HepG2 (cell line): ENCODE data around the gene TREML1. TPM values are rescaled to one million over a fixed set of nuclear protein-coding genes. Genes with fewer than 3 reads are reported as not detected.

Experiments used
- ATAC-seq: fragments of 200-7000 bp; cut with Tn5 transposase; 3 replicates; pipeline ENCODE4 v1.9.1; 2020; ENCODE audit warnings: mild to moderate bottlenecking, moderate library complexity
- BruUV-seq: library from RNA; stranded (reverse); fragments of 400-500 nt; replicated peaks from 2 replicates; lab custom pipeline; 2021; lab: Mats Ljungman, UMichigan
- CTCF ChIA-PET: fragments of 300-600 bp; formaldehyde crosslinking; extraction: SDS; loops from one replicate; lab custom pipeline; 2021; ENCODE audit warnings: low total read pairs, inconsistent platforms, low intra/inter-chr PET ratio; lab: Yijun Ruan, JAX
- POLR2A ChIA-PET: fragments of 350-600 bp; sonication (Branson Sonifier 250); formaldehyde crosslinking; loops from one replicate; lab custom pipeline; 2020; ENCODE audit warnings: antibody characterized with exemption, inconsistent platforms; lab: Yijun Ruan, JAX
- DNase-seq: peaks from one replicate; pipeline ENCODE4 v3.0.0-alpha.2; 2015; ENCODE audit warnings: low spot score
- FAIRE-seq: peaks from 3 replicates; lab custom pipeline; 2011; peaks lifted over from hg19 to GRCh38; lab: Jason Lieb, UNC
- H2AFZ ChIP-seq: one replicate; pipeline ENCODE4 v1.6.1; 2011; ENCODE audit warnings: low read length, inconsistent platforms
- H3K27ac ChIP-seq: fragments of 300-600 bp; 3 replicates; pipeline ENCODE4 v1.8.0; 2011; ENCODE audit warnings: mixed run types, mild to moderate bottlenecking, mixed read lengths, low read length, inconsistent platforms; ENCODE audit not compliant: insufficient read depth; ENCODE audit errors: extremely low read length
- H3K27me3 ChIP-seq, 2 experiments: fragments of 200-600 bp in 1 of 2; 2 replicates in 1 of 2; 3 replicates in 1 of 2; pipeline versions ENCODE4 v1.6.0 to v1.8.0; 2011; ENCODE audit warnings: low read length in 2 of 2, mild to moderate bottlenecking in 2 of 2, moderate library complexity in 2 of 2, inconsistent platforms in 1 of 2; ENCODE audit not compliant: insufficient read depth in 2 of 2, control insufficient read depth in 1 of 2
- H3K36me3 ChIP-seq, 2 experiments: fragments of 200-600 bp in 1 of 2; replicated peaks in 1 of 2; 2 replicates in 1 of 2; 3 replicates in 1 of 2; pipeline versions ENCODE4 v1.5.1 to v1.8.0; 2011; ENCODE audit warnings: low read length in 2 of 2, inconsistent platforms in 1 of 2; ENCODE audit not compliant: insufficient read depth in 2 of 2, control insufficient read depth in 1 of 2
- H3K4me1 ChIP-seq: 2 replicates; pipeline ENCODE4 v1.5.1; 2012; ENCODE audit warnings: low read length, inconsistent platforms; ENCODE audit not compliant: insufficient read depth
- H3K4me2 ChIP-seq: 2 replicates; pipeline ENCODE4 v1.6.0; 2011; ENCODE audit warnings: low read depth, low read length, inconsistent platforms
- H3K4me3 ChIP-seq, 3 experiments: fragments of 200-600 bp in 1 of 3; sonication (generic), shearing (Covaris generic) in 1 of 3; replicated peaks in 1 of 3; 2 replicates each; pipeline ENCODE4 v1.5.1; 2011 to 2016; ENCODE audit warnings: low read length in 3 of 3, inconsistent platforms in 2 of 3, low read depth in 2 of 3, mild to moderate bottlenecking in 2 of 3, control low read depth in 1 of 3, mixed read lengths in 1 of 3; ENCODE audit not compliant: insufficient read depth in 1 of 3
- H3K79me2 ChIP-seq: one replicate; pipeline ENCODE4 v1.6.1; 2011; ENCODE audit warnings: low read length, inconsistent platforms; ENCODE audit not compliant: insufficient read depth
- H3K9ac ChIP-seq: 2 replicates; pipeline ENCODE4 v1.6.0; 2011; ENCODE audit warnings: mild to moderate bottlenecking, low read depth, low read length, inconsistent platforms; ENCODE audit not compliant: insufficient read depth
- H3K9me3 ChIP-seq: 2 replicates; pipeline ENCODE4 v1.5.1; 2012; ENCODE audit warnings: mild to moderate bottlenecking, low read length
- H4K20me1 ChIP-seq: 2 replicates; pipeline ENCODE4 v1.6.0; 2011; ENCODE audit warnings: inconsistent platforms, mild to moderate bottlenecking, low read length, moderate library complexity; ENCODE audit not compliant: insufficient read depth
- ATAD3A ChIP-seq: sonication (generic); formaldehyde crosslinking; IDR thresholded peaks from 2 replicates; pipeline ENCODE4 v1.4.0; 2020; ENCODE audit warnings: missing genetic modification reagents
- BRF2 ChIP-seq: sonication (generic); formaldehyde crosslinking; IDR thresholded peaks from 2 replicates; pipeline ENCODE4 v1.8.1; 2022; ENCODE audit warnings: mild to moderate bottlenecking, missing genetic modification reagents
- CEBPG ChIP-seq: IDR thresholded peaks from 2 replicates; pipeline ENCODE4 v1.6.1; 2016
- MIER2 ChIP-seq: IDR thresholded peaks from 2 replicates; pipeline ENCODE4 v1.6.1; 2016; ENCODE audit warnings: missing biosample characterization, missing genetic modification reagents
- PREB ChIP-seq: sonication (generic); formaldehyde crosslinking; IDR thresholded peaks from 2 replicates; pipeline ENCODE4 v1.4.0; 2020; ENCODE audit warnings: missing genetic modification reagents
- SP140L ChIP-seq: sonication (generic); formaldehyde crosslinking; IDR thresholded peaks from 2 replicates; pipeline ENCODE4 v1.4.0; 2020; ENCODE audit warnings: missing genetic modification reagents, borderline replicate concordance
- ZC3H4 ChIP-seq: sonication (generic); formaldehyde crosslinking; IDR thresholded peaks from 2 replicates; pipeline ENCODE4 v1.4.0; 2020; ENCODE audit warnings: missing genetic modification reagents, borderline replicate concordance
- ZSCAN9 ChIP-seq: IDR thresholded peaks from 2 replicates; pipeline ENCODE4 v1.6.1; 2016; ENCODE audit warnings: borderline replicate concordance
- WGBS: methylation state at CpG from one replicate; pipeline ENCODE4 v1.1.6; 2017; ENCODE audit warnings: low lambda C conversion rate; 5-methylcytosine and 5-hydroxymethylcytosine counted together
- in situ Hi-C: cut with HindIII; loops from 2 replicates; pipeline ENCODE4 v1.10.0; 2017; ENCODE audit warnings: low pct_unique_long_range_greater_than_20kb; ENCODE audit not compliant: extremely low pct_ligation_motif_present
- intact Hi-C: fragments of 100-400 bp; cut with micrococcal nuclease; formaldehyde crosslinking; loops from one replicate; pipeline ENCODE4 v1.10.0; 2022; ENCODE audit not compliant: unreplicated experiment
- polyA plus RNA-seq, 8 experiments: library from polyadenylated mRNA; depleted of rRNA in 3 of 8; stranded (reverse) in 7 of 8; unstranded in 1 of 8; fragments of >200 nt; fragmentation: Illumina TruSeq in 4 of 8; extraction: Trizol in 4 of 8; gene quantifications; 2 replicates each; pipeline versions ENCODE4 v1.2.1 to v1.2.3, GENCODE V29; 2011 to 2016; ENCODE audit warnings: low read depth in 4 of 8, missing spikeins in 1 of 8, mixed read lengths in 1 of 8; ENCODE audit not compliant: insufficient read depth in 1 of 8
- total RNA-seq, 5 experiments: library from RNA; depleted of rRNA; stranded (reverse); fragments of >200 nt; fragmentation: Illumina TruSeq; extraction: Trizol; gene quantifications; 2 replicates each; pipeline ENCODE4 v1.2.3, GENCODE V29; 2016; ENCODE audit warnings: low read depth in 1 of 5

TREML1 gene
- total and polyA plus RNA-seq, 2 of the 13 experiments (the other 11 are each of a cell fraction or from before 2014, with no cell fraction given), result not detected

GRCh38 chr6:41163419-41163717 lies 9.2 kb upstream of the TREML1 start:
- FAIRE-seq, result no peak
- TF ChIP-seq ATAD3A (no peak), CEBPG (no peak), MIER2 (CRISPR knock-in tag) (no peak), BRF2 (CRISPR knock-in tag) (no peak), ZC3H4 (CRISPR knock-in tag) (no peak), SP140L (CRISPR knock-in tag) (no peak), ZSCAN9 (no peak), PREB (CRISPR knock-in tag) (no peak)
- TF ChIP-seq, all 625 proteins: peak for 0
- POLR2A ChIA-PET, result no interaction called here
- BruUV-seq, result no TSS peak
- intact Hi-C loops, result no loop called here
- 67% methylated on average over 1 of the region's 1 CpG for WGBS
- in situ Hi-C loops, result no loop called here
- Histone ChIP-seq H3K4me3 (no peak overlapping the region), H3K27me3 (peaks cover 0 to 15% of the 10 kb centered on the region in 2 experiments; a peak in 1 of 5 replicates), H3K4me1 (no peaks in the 10 kb centered on the region), H2AFZ (no peak overlapping the region), H4K20me1 (no peaks in the 10 kb centered on the region), H3K9ac (no peak overlapping the region), H3K36me3 (no peaks in the 10 kb centered on the region), H3K4me2 (no peak overlapping the region), H3K27ac (no peak overlapping the region), H3K9me3 (no peaks in the 10 kb centered on the region), H3K79me2 (no peaks in the 10 kb centered on the region)
- DNase-seq (no peak), ATAC-seq (no peak)
- CTCF ChIA-PET, result no interaction called here
